AG04450 (cell line): ENCODE data around the gene CHRDL2. TPM values are rescaled to one million over a fixed set of nuclear protein-coding genes. Genes with fewer than 3 reads are reported as not detected.
"Not testable (repeated sequence)": the region's sequence is repeated elsewhere in the genome, so short reads cannot be mapped to it uniquely, and the experiment has no call there.

Experiments used
- CTCF ChIA-PET: fragments of 300-600, 350-600 bp; formaldehyde crosslinking; extraction: SDS; loops from one replicate; lab custom pipeline; 2022; ENCODE audit warnings: antibody characterized with exemption, inconsistent platforms; lab: Charles Lee
- POLR2A ChIA-PET: fragments of 350-600 bp; formaldehyde crosslinking; extraction: SDS; loops from one replicate; lab custom pipeline; 2021; ENCODE audit warnings: antibody characterized with exemption, inconsistent platforms; lab: Yijun Ruan, JAX
- DNase-seq: peaks from one replicate; pipeline ENCODE4 v3.0.0-alpha.2; 2011; ENCODE audit warnings: low read depth, low spot score
- H3K27ac ChIP-seq: one replicate; pipeline ENCODE4 v1.5.1; 2012; ENCODE audit warnings: low read depth, low read length, control low read depth
- H3K27me3 ChIP-seq: one replicate; pipeline ENCODE4 v1.6.0; 2012; ENCODE audit warnings: low read length; ENCODE audit not compliant: control insufficient read depth, insufficient read depth
- H3K4me3 ChIP-seq: 2 replicates; pipeline ENCODE4 v1.5.1; 2011; ENCODE audit warnings: mild to moderate bottlenecking, low read depth, low read length, control low read depth
- H3K9me3 ChIP-seq: 2 replicates; pipeline ENCODE4 v1.5.1; 2012; ENCODE audit warnings: low read length; ENCODE audit not compliant: control insufficient read depth, insufficient read depth
- polyA plus RNA-seq: library from polyadenylated mRNA; depleted of rRNA; stranded (reverse); fragments of >200 nt; gene quantifications from 2 replicates; pipeline ENCODE4 v1.2.3, GENCODE V29; 2011
- TF ChIP-seq, protein P1 (sequence below): IDR thresholded peaks from 2 replicates; pipeline ENCODE4 v1.5.1; 2011; ENCODE audit warnings: low read depth, low read length, control low read depth, inconsistent platforms

CHRDL2 gene
- polyA plus RNA-seq, 1 experiment, result 0.88 TPM

DNA sequence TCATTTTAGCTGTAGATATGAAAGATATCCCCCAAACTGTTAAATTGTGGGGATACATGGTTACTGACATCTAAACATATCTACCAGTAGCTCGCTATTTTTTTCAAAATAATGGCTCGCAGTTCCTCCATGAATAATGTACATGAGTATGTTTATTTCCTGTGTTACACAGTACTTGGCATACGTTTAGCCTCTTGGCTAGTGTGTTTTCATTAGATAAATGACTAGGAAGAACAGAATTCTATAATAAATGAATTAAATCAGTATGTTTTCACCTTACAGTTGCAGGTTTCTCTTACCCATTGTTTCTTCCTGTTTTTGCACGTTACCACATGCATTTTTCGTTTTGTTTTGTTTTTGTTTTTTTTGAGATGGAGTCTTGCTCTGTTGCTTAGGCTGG is 39.2 kb upstream of the CHRDL2 start:
- ChIA-PET CTCF (interaction anchor here (0.9 kb wide), 1 partner anchor 434 kb away, joined by 3 read pairs; no protein-coding TSS in a partner anchor), POLR2A (no interaction called here)
- Histone ChIP-seq H3K4me3 (no peak overlapping the region), H3K27ac (no peak overlapping the region), H3K27me3 (no peaks in the 10 kb centered on the region), H3K9me3 (no peaks in the 10 kb centered on the region)
- DNase-seq, result no peak
- TF ChIP-seq, protein P1, sequence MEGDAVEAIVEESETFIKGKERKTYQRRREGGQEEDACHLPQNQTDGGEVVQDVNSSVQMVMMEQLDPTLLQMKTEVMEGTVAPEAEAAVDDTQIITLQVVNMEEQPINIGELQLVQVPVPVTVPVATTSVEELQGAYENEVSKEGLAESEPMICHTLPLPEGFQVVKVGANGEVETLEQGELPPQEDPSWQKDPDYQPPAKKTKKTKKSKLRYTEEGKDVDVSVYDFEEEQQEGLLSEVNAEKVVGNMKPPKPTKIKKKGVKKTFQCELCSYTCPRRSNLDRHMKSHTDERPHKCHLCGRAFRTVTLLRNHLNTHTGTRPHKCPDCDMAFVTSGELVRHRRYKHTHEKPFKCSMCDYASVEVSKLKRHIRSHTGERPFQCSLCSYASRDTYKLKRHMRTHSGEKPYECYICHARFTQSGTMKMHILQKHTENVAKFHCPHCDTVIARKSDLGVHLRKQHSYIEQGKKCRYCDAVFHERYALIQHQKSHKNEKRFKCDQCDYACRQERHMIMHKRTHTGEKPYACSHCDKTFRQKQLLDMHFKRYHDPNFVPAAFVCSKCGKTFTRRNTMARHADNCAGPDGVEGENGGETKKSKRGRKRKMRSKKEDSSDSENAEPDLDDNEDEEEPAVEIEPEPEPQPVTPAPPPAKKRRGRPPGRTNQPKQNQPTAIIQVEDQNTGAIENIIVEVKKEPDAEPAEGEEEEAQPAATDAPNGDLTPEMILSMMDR, result no peak

DNA sequence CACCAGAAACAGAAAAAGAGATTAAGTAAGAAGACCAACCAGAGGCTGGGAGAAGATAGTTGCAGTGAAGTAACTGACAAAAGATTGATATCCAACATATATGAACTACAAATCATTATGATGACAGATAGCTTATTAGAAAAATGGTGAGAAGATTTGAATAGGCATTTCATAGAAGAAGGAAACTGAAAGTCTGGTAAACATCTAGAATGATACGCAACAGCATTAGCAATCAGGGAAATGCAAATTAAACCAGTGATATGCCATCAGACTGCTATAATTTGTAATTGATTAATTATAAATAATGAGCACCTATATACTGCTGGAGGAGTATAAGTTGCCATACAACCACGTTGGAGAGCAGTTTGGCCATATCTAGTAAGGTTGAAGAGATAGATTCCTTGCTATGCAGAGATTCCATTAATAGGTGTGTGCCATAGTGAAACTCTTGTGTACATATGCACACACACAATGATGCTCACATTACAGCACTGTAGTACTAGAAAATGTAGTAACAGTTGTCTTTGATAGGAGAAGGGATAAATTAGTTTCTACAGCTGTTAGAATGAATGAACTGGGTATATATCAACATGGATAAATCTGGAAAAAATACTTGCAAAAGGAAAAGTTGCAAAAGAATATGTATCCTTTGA is 38.0 kb upstream of the CHRDL2 start:
- Histone ChIP-seq H3K4me3 (no peak overlapping the region), H3K27me3 (no peaks in the 10 kb centered on the region), H3K27ac (no peak overlapping the region), H3K9me3 (no peaks in the 10 kb centered on the region; the same call in 1 of the 2 replicates)
- CTCF ChIA-PET, result interaction anchor here (0.6 kb wide), 1 partner anchor 259 kb away, joined by 3 read pairs; no protein-coding TSS in a partner anchor
- TF ChIP-seq, protein P1, result no peak
- DNase-seq, result no peak
- POLR2A ChIA-PET, result no interaction called here

DNA sequence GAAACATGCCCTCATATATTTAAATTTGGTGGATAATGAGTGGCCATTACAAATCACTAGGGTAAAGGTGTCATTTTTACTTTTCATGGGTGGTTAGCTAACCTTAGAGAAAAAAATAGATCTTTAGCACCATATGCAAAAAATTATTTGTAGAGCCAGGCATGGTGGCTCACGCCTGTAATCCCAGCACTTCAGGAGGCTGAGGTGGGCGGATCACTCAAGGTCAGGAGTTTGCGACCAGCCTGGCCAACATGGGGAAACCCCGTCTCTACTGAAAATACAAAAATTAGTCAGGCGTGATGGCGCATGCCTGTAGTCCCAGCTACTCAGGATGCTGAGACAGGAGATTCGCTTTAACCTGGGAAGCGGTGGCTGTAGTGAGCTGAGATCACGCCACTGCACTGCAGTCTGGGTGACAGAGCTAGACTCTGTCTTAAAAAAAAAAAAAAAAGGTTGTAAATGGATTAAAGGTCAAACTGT is 37.0 kb upstream of the CHRDL2 start:
- DNase-seq, H3K4me3 ChIP-seq, CTCF ChIA-PET, H3K27ac ChIP-seq, H3K27me3 ChIP-seq, H3K9me3 ChIP-seq, POLR2A ChIA-PET: not testable (repeated sequence)

DNA sequence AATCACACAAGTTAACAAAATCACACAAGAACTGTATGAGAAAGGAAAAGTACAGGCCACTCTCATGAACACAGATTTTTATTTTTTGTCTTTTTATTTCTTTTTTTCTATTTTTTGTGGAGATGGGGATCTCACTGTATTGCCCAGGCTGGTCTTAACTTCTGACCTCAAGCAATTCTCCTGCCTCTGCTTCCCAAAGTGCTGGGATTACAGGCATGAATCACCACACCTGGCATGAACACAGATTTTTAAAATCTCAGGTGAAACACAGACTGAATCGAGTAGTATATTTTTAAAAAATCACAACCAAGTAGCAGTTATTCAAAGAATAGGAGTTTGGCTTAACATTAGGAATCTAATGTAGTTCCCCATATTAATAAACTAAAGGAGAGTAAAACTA is 35.7 kb upstream of the CHRDL2 start:
- no peaks in the 10 kb centered on the region; the same call in 1 of the 2 replicates for H3K9me3 ChIP-seq
- DNase-seq, result no peak
- TF ChIP-seq, protein P1, result no peak
- ChIA-PET POLR2A (no interaction called here), CTCF (no interaction called here)
- no peak overlapping the region for H3K27ac ChIP-seq
- no peak overlapping the region for H3K4me3 ChIP-seq
- no peaks in the 10 kb centered on the region for H3K27me3 ChIP-seq

DNA sequence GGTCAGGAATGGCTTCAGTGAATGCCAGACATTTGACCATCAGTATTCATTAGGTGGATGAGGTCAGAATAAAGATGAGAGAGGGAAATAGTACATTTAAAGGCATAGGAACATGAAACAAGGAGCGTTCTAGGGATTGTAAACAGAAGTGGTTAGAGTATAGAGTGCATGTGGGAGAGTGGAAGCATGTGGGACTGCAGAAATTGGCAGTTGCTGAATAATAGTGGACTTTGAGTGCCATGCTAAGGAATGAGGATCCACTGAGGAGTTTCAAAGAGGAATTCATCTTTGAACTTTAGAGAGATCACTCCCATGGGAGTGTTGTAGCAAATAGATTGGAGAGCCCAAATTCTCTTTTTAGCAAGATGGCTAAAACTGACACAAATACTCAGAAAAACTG is 25.3 kb upstream of the CHRDL2 start:
- TF ChIP-seq, protein P1, result no peak
- H3K4me3 ChIP-seq, result no peak overlapping the region
- ChIA-PET POLR2A (interaction anchor here (0.8 to 1.2 kb wide), 2 partner anchors 31 to 64 kb away, joined by 3 read pairs; no protein-coding TSS in a partner anchor), CTCF (interaction anchor here (1.5 kb wide), 1 partner anchor 16 kb away, joined by 3 read pairs; no protein-coding TSS in a partner anchor)
- H3K27ac ChIP-seq, result no peak overlapping the region
- no peak for DNase-seq
- H3K27me3 ChIP-seq, result no peaks in the 10 kb centered on the region
- no peaks in the 10 kb centered on the region; the same call in 1 of the 2 replicates for H3K9me3 ChIP-seq
